SK-N-SH (cell line): Measurements from ENCODE around the gene TPD52L2. TPM values are rescaled to one million over a fixed set of nuclear protein-coding genes. Genes with fewer than 3 reads are reported as not detected.

Experiments used
- CTCF ChIA-PET: fragments of 300-600, 350-600 bp; formaldehyde crosslinking; extraction: SDS; loops from one replicate; lab custom pipeline; 2021; lab: Yijun Ruan, JAX
- POLR2A ChIA-PET: fragments of 350-600 bp; sonication (Branson Sonifier 250); formaldehyde crosslinking; extraction: SDS; loops from one replicate; lab custom pipeline; 2020; ENCODE audit warnings: antibody characterized with exemption, inconsistent platforms; lab: Yijun Ruan, JAX
- DNase-seq: peaks from one replicate; pipeline ENCODE4 v3.0.0; 2012
- H2AFZ ChIP-seq: fragments of 200-600 bp; sonication (generic); 2 replicates; pipeline ENCODE4 v1.8.1; 2016; ENCODE audit warnings: antibody characterized with exemption, mild to moderate bottlenecking, low read depth
- H3F3A ChIP-seq: fragments of 200-600 bp; sonication (generic); replicated peaks from 2 replicates; pipeline ENCODE3; 2016; ENCODE audit warnings: antibody characterized with exemption, mild to moderate bottlenecking; ENCODE audit not compliant: insufficient read depth
- H3K27ac ChIP-seq, 2 experiments: fragments of 200-500 bp in 1 of 2; fragments of 200-600 bp in 1 of 2; sonication (Bioruptor generic) in 1 of 2; sonication (generic), shearing (Covaris generic) in 1 of 2; 2 replicates each; pipeline versions ENCODE4 v1.5.1 to v1.6.1; 2014 to 2016; ENCODE audit warnings: low read depth in 2 of 2, inconsistent platforms in 1 of 2, low read length in 1 of 2, mild to moderate bottlenecking in 1 of 2, mixed read lengths in 1 of 2
- H3K27me3 ChIP-seq: fragments of 200-600 bp; sonication (generic), shearing (Covaris generic); 2 replicates; pipeline ENCODE4 v1.6.1; 2016; ENCODE audit warnings: mixed run types; ENCODE audit not compliant: insufficient read depth
- H3K36me3 ChIP-seq, 2 experiments: fragments of 200-500 bp in 1 of 2; fragments of 200-600 bp in 1 of 2; sonication (Bioruptor generic) in 1 of 2; sonication (generic) in 1 of 2; replicated peaks in 1 of 2; 2 replicates each; pipeline versions ENCODE3 to v1.5.1; 2014 to 2016; ENCODE audit warnings: low read length in 1 of 2, mild to moderate bottlenecking in 1 of 2; ENCODE audit not compliant: insufficient read depth in 2 of 2, control insufficient read depth in 1 of 2
- H3K4me1 ChIP-seq, 2 experiments: fragments of 200-500 bp in 1 of 2; fragments of 200-600 bp in 1 of 2; sonication (Bioruptor generic) in 1 of 2; sonication (generic), shearing (Covaris generic) in 1 of 2; 2 replicates each; pipeline versions ENCODE4 v1.5.1 to v1.6.1; 2014 to 2016; ENCODE audit warnings: low read depth in 1 of 2, low read length in 1 of 2, mixed run types in 1 of 2; ENCODE audit not compliant: insufficient read depth in 2 of 2, control insufficient read depth in 1 of 2
- H3K4me2 ChIP-seq: fragments of 200-600 bp; sonication (generic), shearing (Covaris generic); 2 replicates; pipeline ENCODE4 v1.6.1; 2017; ENCODE audit warnings: mixed run types
- H3K4me3 ChIP-seq, 2 experiments: fragments of 200-500 bp in 1 of 2; fragments of 200-600 bp in 1 of 2; sonication (Bioruptor generic) in 1 of 2; sonication (generic), shearing (Covaris generic) in 1 of 2; 2 replicates each; pipeline versions ENCODE4 v1.5.1 to v1.8.1; 2014 to 2016; ENCODE audit warnings: low read depth in 2 of 2, inconsistent platforms in 1 of 2, low read length in 1 of 2, mild to moderate bottlenecking in 1 of 2, mixed read lengths in 1 of 2, moderate library complexity in 1 of 2
- H3K79me2 ChIP-seq: fragments of 200-600 bp; sonication (generic); 2 replicates; pipeline ENCODE4 v1.8.1; 2017; ENCODE audit warnings: mild to moderate bottlenecking; ENCODE audit not compliant: insufficient read depth
- H3K9ac ChIP-seq: fragments of 200-600 bp; sonication (generic); 2 replicates; pipeline ENCODE4 v1.6.1; 2017; ENCODE audit warnings: mixed run types
- H3K9me2 ChIP-seq: fragments of 200-600 bp; sonication (generic); 2 replicates; pipeline ENCODE4 v1.6.1; 2017; ENCODE audit warnings: mixed run types
- H3K9me3 ChIP-seq: fragments of 200-600 bp; sonication (generic); 2 replicates; pipeline ENCODE4 v1.6.1; 2017; ENCODE audit warnings: mixed run types, mild to moderate bottlenecking, moderate library complexity
- H4K20me1 ChIP-seq: fragments of 200-600 bp; sonication (generic); 2 replicates; pipeline ENCODE4 v1.6.1; 2017; ENCODE audit warnings: mild to moderate bottlenecking, mixed run types; ENCODE audit not compliant: insufficient read depth
- FOSL2 ChIP-seq: IDR thresholded peaks from 2 replicates; pipeline ENCODE4 v1.4.0; 2012; ENCODE audit warnings: low read depth, mild to moderate bottlenecking, moderate library complexity, borderline replicate concordance
- JUND ChIP-seq: IDR thresholded peaks from 2 replicates; pipeline ENCODE4 v1.4.0; 2012
- MEF2A ChIP-seq: IDR thresholded peaks from 2 replicates; pipeline ENCODE4 v1.4.0; 2012; ENCODE audit warnings: low read depth, borderline replicate concordance
- NFIC ChIP-seq: IDR thresholded peaks from 2 replicates; pipeline ENCODE4 v1.4.0; 2012; ENCODE audit warnings: borderline replicate concordance
- RAD21 ChIP-seq: IDR thresholded peaks from 2 replicates; pipeline ENCODE4 v1.6.1; 2012; ENCODE audit warnings: mild to moderate bottlenecking, low read length
- RXRA ChIP-seq: IDR thresholded peaks from 2 replicates; pipeline ENCODE4 v1.4.0; 2012; ENCODE audit warnings: low read depth, mild to moderate bottlenecking, borderline replicate concordance
- SMC3 ChIP-seq: IDR thresholded peaks from 2 replicates; pipeline ENCODE4 v1.6.1; 2012; ENCODE audit warnings: low read depth, low read length, improper control_type of control experiment
- TCF12 ChIP-seq: IDR thresholded peaks from 2 replicates; pipeline ENCODE4 v1.4.0; 2012
- YY1 ChIP-seq: IDR thresholded peaks from 2 replicates; pipeline ENCODE4 v1.4.0; 2012; ENCODE audit warnings: low read depth, mild to moderate bottlenecking
- WGBS: methylation state at CpG from one replicate; pipeline ENCODE4 v1.1.6; 2017; ENCODE audit warnings: low lambda C conversion rate; 5-methylcytosine and 5-hydroxymethylcytosine counted together
- polyA plus RNA-seq, 3 experiments: library from polyadenylated mRNA; depleted of rRNA; stranded (reverse); fragments of >200 nt; gene quantifications; 2 replicates each; pipeline ENCODE4 v1.2.3, GENCODE V29; 2012
- TF ChIP-seq, protein P1 (sequence below): fragments of 150-350 bp; IDR thresholded peaks from 2 replicates; pipeline ENCODE4 v1.6.1; 2017; ENCODE audit warnings: antibody characterized with exemption, low read length, low read depth, borderline replicate concordance
- TF ChIP-seq, protein P2 (sequence below): IDR thresholded peaks from 2 replicates; pipeline ENCODE4 v1.4.0; 2012; ENCODE audit warnings: low read depth, borderline replicate concordance
- TF ChIP-seq, protein P3 (sequence below): IDR thresholded peaks from 2 replicates; pipeline ENCODE4 v1.6.1; 2012; ENCODE audit warnings: mild to moderate bottlenecking, low read depth, low read length, moderate library complexity

TPD52L2 gene
- polyA plus RNA-seq, 1 of the 3 experiments (the other 2 are of a cell fraction) = 137 TPM

DNA sequence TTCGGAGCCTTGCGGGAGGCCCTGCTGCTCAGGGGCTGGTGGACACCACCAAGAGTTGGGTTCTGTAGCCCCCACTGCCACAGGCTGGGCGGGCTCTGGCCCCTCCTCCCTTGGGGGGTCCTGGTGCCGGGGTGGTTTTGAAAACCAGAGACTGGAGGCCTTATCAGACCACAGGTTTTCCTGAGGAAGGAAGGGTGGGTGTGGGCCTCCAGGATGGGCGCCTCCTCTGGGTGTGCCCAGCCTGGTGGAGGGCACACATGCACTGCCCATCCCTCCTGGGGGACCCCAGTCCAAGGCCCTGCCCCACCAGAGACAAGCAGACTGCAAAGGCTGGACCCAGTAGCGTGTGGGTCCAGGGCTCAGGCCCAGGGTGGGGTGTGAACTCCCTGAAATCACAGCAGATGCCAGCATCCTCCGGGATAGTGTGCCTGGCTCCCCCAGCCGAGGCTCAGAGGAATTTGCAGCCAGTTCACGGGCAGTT lies 20.5 kb upstream of the TPD52L2 start:
- H2AFZ ChIP-seq = no peak overlapping the region
- no peak overlapping the region for H3K27ac ChIP-seq
- H4K20me1 ChIP-seq = no peaks in the 10 kb centered on the region
- H3K9me3 ChIP-seq = no peaks in the 10 kb centered on the region
- H3K36me3 ChIP-seq = no peaks in the 10 kb centered on the region
- H3K4me3 ChIP-seq = no peak overlapping the region
- no peak overlapping the region for H3K9ac ChIP-seq
- ChIA-PET CTCF (no interaction called here), POLR2A (no interaction called here)
- DNase-seq = no peak
- H3K9me2 ChIP-seq = no peaks in the 10 kb centered on the region
- no peak for TF ChIP-seq YY1
- no peak for TF ChIP-seq RXRA
- TF ChIP-seq RAD21 = no peak
- TF ChIP-seq MEF2A = no peak
- TF ChIP-seq, protein P1, sequence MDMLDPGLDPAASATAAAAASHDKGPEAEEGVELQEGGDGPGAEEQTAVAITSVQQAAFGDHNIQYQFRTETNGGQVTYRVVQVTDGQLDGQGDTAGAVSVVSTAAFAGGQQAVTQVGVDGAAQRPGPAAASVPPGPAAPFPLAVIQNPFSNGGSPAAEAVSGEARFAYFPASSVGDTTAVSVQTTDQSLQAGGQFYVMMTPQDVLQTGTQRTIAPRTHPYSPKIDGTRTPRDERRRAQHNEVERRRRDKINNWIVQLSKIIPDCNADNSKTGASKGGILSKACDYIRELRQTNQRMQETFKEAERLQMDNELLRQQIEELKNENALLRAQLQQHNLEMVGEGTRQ = no peak
- TF ChIP-seq TCF12 = no peak
- TF ChIP-seq, protein P2, sequence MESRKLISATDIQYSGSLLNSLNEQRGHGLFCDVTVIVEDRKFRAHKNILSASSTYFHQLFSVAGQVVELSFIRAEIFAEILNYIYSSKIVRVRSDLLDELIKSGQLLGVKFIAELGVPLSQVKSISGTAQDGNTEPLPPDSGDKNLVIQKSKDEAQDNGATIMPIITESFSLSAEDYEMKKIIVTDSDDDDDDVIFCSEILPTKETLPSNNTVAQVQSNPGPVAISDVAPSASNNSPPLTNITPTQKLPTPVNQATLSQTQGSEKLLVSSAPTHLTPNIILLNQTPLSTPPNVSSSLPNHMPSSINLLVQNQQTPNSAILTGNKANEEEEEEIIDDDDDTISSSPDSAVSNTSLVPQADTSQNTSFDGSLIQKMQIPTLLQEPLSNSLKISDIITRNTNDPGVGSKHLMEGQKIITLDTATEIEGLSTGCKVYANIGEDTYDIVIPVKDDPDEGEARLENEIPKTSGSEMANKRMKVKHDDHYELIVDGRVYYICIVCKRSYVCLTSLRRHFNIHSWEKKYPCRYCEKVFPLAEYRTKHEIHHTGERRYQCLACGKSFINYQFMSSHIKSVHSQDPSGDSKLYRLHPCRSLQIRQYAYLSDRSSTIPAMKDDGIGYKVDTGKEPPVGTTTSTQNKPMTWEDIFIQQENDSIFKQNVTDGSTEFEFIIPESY = no peak
- TF ChIP-seq, protein P3, sequence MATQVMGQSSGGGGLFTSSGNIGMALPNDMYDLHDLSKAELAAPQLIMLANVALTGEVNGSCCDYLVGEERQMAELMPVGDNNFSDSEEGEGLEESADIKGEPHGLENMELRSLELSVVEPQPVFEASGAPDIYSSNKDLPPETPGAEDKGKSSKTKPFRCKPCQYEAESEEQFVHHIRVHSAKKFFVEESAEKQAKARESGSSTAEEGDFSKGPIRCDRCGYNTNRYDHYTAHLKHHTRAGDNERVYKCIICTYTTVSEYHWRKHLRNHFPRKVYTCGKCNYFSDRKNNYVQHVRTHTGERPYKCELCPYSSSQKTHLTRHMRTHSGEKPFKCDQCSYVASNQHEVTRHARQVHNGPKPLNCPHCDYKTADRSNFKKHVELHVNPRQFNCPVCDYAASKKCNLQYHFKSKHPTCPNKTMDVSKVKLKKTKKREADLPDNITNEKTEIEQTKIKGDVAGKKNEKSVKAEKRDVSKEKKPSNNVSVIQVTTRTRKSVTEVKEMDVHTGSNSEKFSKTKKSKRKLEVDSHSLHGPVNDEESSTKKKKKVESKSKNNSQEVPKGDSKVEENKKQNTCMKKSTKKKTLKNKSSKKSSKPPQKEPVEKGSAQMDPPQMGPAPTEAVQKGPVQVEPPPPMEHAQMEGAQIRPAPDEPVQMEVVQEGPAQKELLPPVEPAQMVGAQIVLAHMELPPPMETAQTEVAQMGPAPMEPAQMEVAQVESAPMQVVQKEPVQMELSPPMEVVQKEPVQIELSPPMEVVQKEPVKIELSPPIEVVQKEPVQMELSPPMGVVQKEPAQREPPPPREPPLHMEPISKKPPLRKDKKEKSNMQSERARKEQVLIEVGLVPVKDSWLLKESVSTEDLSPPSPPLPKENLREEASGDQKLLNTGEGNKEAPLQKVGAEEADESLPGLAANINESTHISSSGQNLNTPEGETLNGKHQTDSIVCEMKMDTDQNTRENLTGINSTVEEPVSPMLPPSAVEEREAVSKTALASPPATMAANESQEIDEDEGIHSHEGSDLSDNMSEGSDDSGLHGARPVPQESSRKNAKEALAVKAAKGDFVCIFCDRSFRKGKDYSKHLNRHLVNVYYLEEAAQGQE = no peak
- no peak for TF ChIP-seq NFIC
- TF ChIP-seq SMC3 = no peak
- no peak for TF ChIP-seq FOSL2
- TF ChIP-seq JUND = no peak
- TF ChIP-seq, all 33 proteins: peak for 0
- Histone ChIP-seq H3K4me1 (peaks cover 0 to 5% of the 10 kb centered on the region in 2 experiments; a peak in 1 of 4 replicates), H3K4me2 (no peak overlapping the region), H3K79me2 (no peaks in the 10 kb centered on the region), H3K27me3 (no peaks in the 10 kb centered on the region), H3F3A (no peaks in the 10 kb centered on the region)
- WGBS = 60% methylated on average over 1 of the region's 9 CpGs
